ENCODE measurements around the gene OAT.

The OAT gene

DNA sequence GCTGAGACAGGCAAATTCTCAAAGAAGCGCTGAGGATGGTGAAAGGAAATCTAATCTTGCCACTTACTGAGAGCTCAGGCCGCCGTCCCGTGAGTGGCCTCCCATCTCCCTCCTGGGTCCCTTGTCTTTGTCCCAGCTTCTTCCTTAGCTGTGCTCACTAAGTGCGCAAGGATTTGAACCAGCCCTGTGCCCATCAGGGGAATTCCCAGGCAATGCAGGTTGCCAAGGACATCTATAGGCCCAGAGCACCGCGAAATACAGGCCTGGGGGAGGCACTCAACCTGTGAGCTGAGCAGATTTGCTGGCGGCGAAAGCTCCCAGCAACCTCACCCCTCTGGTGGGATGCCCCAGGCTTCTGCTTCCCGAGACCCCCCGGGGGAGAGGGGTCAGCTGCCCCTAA lies 64.8 kb downstream of the OAT start:
- no peak overlapping the region for H3K4me3 ChIP-seq
- TF ChIP-seq, protein P1, sequence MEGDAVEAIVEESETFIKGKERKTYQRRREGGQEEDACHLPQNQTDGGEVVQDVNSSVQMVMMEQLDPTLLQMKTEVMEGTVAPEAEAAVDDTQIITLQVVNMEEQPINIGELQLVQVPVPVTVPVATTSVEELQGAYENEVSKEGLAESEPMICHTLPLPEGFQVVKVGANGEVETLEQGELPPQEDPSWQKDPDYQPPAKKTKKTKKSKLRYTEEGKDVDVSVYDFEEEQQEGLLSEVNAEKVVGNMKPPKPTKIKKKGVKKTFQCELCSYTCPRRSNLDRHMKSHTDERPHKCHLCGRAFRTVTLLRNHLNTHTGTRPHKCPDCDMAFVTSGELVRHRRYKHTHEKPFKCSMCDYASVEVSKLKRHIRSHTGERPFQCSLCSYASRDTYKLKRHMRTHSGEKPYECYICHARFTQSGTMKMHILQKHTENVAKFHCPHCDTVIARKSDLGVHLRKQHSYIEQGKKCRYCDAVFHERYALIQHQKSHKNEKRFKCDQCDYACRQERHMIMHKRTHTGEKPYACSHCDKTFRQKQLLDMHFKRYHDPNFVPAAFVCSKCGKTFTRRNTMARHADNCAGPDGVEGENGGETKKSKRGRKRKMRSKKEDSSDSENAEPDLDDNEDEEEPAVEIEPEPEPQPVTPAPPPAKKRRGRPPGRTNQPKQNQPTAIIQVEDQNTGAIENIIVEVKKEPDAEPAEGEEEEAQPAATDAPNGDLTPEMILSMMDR (IDR thresholded peaks at IDR 0.05), result no peak
- peak; percentile 68 for DNase-seq (ENCODE audit: low spot score)
- no peak overlapping the region for H3K27ac ChIP-seq

DNA sequence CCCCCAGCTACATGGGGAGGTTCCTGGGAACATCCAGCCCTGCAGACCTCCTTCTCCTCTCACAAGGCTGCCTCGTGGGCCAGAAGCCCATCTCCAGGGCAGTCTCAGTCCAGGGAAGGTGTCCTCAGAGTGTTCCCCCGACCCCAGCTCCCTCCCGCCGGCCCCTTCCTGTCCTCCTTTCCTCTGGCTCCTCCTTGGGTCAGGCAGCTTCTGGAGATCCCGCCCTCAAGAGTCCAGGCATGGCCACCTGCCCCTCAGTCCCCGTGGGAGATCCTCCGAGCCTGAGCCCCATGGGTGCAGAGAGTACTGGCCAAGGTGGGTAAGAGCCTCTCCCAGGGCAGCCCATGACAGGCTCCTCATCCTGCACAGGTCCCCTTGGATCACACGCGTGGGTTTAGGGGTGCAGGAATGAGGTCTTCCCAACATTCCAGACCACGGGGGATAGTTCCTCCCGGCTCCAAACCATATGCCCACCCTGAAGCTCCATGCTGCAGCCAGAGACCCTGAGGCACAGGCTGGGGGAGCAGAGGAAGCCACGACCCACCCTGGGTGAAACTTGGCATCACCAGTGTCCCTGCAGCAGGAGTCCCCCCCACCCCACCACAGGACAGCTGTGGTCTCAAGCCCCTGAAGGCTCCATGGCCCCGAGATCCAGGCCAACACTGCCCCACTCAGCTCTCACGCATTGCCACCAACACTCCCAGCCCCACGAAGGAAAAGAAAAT lies 65.5 kb downstream of the OAT start:
- Histone ChIP-seq H3K27ac (no peak overlapping the region), H3K4me3 (no peak overlapping the region)
- TF ChIP-seq, protein P1 (IDR thresholded peaks at IDR 0.05), result no peak
- peak; percentile 72 for DNase-seq (ENCODE audit: low spot score)

DNA sequence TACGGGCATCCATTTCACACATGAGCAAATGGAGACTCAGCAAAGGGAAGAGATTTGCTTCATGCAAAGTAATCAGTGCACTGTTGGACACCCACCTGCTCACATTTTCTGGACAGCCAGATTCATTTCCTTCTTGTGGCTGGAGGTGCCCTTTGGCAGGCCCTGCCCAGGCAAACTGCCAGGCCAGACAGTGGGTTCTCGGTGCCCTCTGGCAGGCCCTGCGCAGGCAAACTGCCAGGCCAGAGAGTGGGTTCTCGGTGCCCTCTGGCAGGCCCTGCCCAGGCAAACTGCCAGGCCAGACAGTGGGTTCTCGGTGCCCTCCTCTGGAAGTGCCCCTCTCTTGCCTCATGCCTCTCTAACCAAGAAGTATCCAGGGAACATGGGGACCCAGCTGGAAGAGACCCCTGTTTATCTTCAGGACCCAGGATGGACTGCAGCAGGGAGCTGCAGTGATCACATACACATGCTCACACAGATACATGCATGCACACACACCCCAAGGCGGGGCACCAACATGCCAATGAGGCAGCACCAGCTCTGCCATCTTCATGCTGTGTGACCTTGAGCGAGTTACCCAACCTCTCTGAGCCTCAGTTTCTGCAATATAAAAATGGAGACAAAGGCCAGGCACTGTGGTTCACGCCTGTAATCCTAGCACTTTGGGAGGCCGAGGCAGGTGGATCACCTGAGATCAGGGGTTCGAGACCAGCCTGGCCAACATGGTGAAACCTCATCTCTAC lies 67.1 kb downstream of the OAT start:
- H3K27ac ChIP-seq, result no peak overlapping the region
- TF ChIP-seq, protein P1 (IDR thresholded peaks at IDR 0.05), result no peak
- peak; percentile 57 for DNase-seq (ENCODE audit: low spot score)
- no peak overlapping the region for H3K4me3 ChIP-seq

GRCh38 chr10:124350806-124351205 lies 67.9 kb downstream of the OAT start:
- Histone ChIP-seq H3K4me3 (no peak overlapping the region), H3K27ac (no peak overlapping the region)
- peak; percentile 57 for DNase-seq (ENCODE audit: low spot score)
- TF ChIP-seq, protein P1 (IDR thresholded peaks at IDR 0.05), result no peak

GRCh38 chr10:124349996-124350280 lies 68.8 kb downstream of the OAT start:
- TF ChIP-seq, protein P1 (IDR thresholded peaks at IDR 0.05), result no peak
- Histone ChIP-seq H3K27ac (no peak overlapping the region), H3K4me3 (no peak overlapping the region)
- peak; percentile 58 for DNase-seq (ENCODE audit: low spot score)

GRCh38 chr10:124349231-124349995 lies 69.3 kb downstream of the OAT start:
- H3K4me3 ChIP-seq, result no peak overlapping the region
- no peak overlapping the region for H3K27ac ChIP-seq
- DNase-seq (ENCODE audit: low spot score), result peak; percentile 65
- TF ChIP-seq, protein P1 (IDR thresholded peaks at IDR 0.05), result no peak
